Hematopoietic multipotent progenitor cell treated with erythropoietin and hydrocortisone succinate and interleukin-3 and kit ligand, for 17 days (in vitro differentiated cells): ENCODE measurements around the gene PGM5.

ENCODE experiments used
- DNase-seq: peaks from one replicate; pipeline ENCODE4 v3.0.0-alpha.2; 2015; ENCODE audit warnings: low spot score

The PGM5 gene

DNA sequence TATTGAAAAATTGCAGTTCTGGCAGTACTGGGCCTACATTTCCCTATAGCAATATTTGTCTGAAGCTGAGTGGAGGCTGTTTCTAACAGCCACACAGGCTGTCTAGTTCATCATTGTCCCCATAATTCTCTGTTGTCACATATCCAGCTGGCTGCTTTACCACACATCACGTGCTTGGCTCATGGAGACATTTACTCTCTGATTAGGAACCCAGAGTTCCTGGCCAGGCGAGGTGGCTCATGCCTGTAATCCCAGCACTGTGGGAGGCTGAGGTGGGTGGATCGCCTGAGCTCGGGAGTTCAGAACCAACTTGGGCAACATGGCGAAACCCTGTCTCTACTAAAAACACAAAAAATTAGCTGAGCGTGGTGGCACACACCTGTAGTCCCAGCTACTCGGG is 81.4 kb downstream of the PGM5 start:
- no peak for DNase-seq

DNA sequence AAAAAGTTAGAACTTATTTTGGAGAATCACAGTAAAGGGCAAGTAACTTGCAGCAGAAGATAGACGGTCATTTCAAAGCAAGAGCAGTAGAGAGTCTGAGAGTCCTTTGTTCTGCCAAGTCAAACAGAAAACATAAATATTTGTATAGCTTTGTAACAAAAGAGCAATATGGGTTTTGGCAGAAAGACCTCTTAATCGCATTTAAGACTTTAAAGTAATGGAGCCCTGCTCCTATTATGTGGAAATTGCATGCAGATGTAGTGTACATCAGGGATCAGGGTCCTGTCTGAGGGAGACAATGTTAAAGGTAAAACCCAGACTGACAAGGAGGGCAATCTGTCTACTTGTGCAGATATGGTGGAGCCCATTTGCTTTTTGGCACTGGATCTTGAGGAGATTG is 87.2 kb downstream of the PGM5 start:
- no peak for DNase-seq

DNA sequence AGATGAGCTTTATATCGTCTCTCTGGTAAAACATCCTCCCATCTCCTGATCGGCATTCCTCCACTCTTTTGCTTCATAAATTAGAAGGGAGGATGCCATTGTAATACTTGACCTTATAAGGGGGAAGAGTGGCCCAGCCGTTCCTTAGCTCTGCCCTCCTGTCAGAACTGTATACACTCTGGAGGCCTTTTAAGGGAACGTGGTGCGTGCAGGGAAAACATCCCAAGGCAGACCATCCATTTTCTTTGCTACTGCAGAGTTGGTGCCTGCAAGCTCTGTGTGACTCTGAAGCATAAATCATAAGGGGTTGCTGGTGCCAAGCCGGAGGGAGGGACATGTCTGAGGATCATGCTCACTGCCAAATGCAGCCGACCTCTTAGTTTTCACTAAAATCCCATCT is 90.4 kb downstream of the PGM5 start:
- no peak for DNase-seq

DNA sequence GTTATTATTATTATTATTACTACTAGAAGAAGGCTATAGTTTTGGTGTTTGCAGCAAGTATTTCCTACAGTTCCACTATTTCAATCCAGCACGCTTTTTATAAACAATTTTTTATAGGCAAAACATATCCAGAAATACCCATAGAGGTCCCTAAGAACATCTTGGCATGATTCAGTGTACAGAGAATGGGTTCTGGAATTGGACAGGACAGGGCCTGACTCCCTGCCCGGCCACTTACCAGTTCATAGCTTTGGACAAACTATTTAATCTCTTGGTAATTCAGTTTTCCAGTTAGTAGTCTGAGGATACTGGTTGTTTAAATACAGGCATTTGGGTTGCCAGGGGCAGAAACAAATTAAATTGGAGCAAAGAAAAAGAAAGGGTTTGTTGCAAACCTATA is 91.2 kb downstream of the PGM5 start:
- DNase-seq, result no peak

DNA sequence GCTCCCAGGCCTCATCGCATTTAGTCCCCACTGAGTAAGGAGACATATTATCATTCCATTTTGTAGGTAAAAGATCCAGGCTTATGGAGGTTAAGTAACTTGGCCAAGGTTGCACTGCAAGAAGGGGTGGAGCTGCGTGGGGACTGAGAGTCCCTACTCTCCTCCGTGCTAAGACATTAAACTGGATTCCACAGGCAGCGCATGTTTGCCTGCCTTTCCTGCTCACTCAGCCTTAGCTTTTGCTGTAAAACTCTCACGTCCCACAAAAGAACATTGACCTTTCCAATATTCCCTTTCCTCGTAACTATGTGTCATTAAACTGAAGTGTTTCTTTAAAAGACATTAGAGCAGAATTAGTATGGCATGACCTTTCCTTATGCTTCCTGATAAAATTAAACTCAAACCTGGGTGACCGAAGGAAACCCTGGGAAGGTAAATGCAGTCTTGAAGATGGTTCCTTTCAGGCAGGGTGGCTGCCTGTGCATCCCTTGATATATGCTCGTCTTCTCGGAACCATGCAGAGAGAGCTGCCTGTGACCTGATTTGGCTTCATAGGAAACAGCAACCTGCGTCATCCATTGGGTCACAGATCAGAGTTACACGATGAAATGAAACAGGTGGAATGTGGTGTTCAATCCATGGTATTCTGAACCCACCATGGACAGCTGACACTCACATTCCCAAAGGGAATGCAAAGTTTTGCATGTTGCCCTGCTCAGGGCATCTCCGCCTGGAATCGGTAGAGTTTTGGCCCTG is 98.3 kb downstream of the PGM5 start:
- DNase-seq, result no peak

DNA sequence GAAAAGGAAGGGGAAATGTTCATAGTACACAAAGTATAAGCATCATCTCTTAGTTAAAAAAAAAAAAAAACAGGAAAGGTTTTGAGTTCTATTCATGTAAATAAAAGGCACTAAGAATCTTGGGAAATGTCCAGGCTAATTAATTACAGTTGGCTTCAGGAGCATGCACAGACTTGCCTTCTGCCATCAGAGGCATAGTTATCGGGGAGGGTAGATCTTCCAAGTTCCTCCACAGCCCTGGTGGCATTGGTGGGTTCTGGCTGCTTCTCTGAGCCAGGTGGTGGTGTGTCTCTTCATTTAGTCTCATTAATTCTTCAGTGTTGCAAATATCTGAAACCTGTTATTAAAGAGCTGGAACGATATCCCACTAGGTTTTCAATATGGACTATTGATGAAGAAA is 99.0 kb downstream of the PGM5 start:
- no peak for DNase-seq

DNA sequence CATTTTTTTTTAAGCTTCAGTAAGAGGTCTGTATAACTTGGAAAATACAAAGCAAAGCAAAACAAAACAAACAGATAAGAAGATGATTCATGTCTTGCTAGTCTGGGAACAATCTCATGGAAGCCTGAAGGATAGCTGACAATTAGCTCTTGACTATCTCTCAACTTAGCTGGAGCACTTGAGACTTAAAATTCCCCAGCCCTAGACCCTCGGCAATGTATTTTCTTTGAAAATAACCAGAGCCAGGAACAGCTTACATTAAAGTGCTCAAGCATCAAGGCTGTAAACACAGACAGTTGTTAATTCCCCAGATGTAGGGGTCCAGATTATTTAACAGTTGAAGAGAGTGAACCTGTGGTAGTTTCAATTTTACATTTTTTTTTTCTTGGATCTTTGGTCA is 101.4 kb downstream of the PGM5 start:
- no peak for DNase-seq

DNA sequence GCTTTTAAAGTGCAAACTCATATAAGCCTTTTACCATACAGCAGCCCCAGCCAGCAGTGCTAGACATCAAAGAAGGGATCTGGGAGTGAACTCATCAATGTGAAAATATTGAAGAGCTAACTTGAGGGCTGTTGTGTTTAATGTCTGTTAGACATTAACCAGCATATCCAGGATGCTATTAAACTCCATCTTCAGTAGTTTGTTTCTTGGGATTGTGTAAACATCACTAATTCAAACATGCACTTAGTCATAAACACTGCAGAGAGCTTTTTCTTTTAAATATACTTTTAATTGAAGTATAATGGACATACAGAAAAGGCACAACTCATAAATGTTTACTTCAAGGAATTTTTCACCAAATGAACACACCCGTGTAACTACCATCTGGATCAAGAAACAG is 102.5 kb downstream of the PGM5 start:
- no peak for DNase-seq

DNA sequence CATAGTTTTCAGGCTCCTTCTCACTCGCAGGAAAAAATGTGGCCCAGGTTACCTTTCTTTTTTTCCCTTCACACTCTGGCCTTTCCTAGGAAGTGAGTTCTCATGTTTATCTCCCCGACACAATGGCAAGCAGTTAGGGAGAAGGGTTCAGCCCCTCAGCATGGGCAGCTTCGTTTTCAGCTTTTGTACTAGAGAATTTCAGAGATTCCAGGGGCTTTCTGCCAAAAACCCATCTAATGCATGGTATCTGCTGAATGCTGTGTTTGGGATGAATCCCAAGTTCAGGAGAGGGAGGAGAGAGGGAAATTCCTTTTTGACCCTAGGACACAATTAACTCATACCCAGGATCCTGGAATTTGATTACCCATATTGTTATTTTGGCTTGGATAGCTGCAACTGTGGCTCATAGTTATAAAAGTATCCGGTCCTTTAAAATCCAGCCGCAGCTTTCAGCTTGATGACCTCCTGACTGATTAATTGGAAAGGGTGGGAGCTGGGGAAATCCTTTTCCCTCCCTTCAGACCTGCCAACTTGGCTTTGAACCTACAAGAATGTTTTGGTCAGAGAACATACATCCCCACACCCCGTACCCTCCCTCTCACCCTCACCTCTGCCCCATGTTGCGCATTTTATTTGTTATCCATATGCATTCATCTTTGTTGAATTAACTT is 105.8 kb downstream of the PGM5 start:
- DNase-seq, result no peak

DNA sequence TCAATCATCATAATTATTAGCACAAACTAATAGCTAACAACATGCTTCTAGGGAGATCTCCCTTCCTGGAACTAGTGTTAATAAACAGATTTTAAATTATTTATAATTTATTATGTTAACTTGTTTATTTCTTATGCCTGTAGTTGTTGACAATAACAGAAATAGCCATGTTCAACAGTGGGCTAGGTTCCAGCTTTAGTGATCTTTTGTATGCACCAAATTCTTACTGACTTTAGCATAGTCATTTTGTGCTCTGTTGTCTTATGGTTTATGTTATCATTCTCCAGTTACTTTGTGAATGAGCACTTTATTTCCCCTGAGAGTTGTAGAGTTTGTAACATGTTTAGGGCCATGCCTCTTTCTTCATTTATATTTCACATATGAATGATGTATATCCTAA is 113.7 kb downstream of the PGM5 start:
- DNase-seq, result no peak

DNA sequence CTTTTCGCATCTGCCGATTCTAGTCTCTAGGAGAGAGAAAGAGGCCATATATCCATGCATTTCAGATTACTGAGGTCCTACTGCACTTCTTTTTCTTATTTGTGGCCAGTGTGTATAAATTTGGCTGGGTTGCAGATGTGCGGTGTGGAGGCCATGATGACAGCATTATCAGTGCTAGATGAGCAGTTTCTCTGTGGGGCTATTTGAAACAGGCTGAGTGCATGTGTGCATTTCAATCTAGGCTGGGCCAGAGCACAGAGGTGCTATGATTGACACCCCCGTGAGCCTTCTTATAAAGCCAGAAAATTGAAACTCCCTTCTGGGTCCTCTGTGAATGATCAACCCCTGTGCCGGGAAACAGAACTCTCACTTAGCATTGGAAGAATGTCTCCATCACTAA is 114.2 kb downstream of the PGM5 start:
- DNase-seq, result no peak

DNA sequence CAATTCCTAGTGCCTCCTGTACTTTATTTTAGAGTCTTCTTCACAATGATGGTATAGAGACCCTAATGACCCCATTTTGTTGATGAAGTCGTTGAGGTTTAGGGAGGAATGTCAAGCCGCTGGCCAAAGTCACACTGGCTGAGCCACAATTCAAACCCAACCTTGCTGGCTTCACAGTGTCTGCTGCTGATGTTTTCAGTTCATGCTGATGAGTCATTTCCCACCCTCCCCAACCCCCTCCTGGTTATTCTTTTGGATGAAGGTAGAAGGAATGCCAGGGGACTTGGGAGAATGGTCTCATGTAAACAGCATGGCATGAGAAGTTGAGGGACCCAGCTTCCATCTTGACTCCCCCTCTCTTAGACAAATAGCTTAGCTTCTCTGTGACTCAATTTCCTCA is 115.7 kb downstream of the PGM5 start:
- DNase-seq, result no peak

DNA sequence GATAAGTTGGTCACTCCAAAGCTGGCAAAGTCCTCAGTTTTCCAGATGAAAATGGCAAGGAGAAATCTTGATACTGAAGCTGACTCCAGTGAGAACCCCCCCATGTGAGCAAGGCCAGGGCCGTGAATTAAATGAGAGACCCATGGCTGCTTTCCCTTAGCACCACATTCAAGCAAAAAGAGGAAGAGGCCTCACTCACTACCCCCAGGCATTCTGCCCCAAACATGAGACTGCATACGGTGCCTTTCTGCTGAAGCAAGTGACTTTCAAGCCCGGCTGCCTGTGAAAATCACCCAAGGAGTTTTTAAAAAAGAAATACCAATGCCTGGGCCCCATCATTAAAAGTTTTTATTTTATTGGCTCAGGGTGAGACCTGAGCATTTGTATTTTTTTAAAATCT is 117.4 kb downstream of the PGM5 start:
- DNase-seq, result no peak

DNA sequence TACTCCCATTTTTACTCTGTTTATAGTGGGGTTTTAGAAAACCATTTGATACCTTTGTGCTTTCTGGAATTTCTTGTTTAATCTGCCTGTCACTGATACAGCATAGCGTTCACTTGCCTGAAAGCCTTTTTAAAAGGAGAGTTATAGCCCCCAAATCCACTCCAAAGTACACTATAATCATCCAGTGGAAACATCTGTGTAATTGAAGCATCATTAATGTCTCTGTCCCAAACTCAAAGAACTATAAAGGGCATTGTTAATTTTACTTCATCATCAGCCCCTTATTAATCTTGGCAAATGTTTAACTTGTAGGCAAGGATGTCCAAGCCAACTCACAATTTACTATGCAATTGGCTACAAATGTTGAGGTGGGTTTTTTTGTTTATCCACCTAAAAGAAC is 120.0 kb downstream of the PGM5 start:
- DNase-seq, result no peak

DNA sequence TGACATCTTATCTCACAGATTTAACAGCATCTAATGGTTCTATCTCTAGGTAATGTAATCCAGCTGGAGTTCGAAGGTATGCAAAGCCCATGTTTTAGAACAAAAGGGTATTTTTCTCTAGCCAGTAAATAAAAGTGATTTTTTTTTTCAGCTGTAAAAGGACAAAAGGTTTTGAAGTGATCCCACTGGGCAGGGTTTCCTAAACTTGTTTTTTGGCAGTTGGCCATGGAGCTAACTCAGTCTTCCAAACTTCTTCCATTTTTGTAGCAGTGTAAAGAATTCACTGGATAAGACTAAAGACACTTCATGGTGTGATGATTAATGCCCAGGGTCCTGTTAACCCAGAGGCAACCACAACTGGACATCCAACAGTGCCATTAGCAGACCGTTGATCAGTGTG is 120.4 kb downstream of the PGM5 start:
- no peak for DNase-seq

DNA sequence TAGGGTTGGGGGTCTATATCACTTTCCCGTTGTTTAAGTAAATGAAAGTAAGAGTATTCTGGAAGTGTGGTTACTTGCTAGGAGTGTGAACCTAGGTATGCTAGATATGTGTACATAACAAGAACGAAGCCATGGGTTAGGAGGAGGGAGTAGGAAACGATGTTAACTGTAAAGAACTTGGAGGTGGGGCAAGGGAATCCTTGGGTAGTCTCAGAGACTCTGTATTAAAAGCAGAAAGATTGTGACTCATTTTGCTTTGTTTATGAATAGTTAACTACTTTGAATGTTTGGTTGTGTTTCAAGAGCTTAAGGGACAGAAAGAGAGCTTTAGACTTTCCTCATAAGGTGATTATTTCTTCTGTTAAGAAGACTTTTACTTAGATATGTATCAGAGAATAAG is 124.4 kb downstream of the PGM5 start:
- no peak for DNase-seq

DNA sequence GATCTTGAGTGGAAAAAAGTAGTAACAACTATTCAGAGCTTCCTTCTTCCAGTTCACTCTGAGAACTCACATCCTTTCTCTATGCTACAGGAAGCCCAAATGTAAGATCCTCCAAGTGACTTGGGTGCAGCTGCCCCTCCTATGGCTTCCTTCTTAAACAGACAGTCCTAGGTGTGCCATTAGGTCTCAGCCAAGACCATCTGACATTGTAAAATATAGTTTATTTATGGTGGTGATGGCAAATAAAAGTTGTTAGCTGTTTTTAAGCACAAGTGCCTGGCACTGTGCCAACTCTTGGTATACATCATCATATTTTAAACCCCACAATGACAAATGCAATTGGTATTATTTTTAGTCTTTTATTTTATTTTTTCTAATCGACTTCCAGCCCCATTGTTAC is 126.1 kb downstream of the PGM5 start:
- DNase-seq, result no peak

DNA sequence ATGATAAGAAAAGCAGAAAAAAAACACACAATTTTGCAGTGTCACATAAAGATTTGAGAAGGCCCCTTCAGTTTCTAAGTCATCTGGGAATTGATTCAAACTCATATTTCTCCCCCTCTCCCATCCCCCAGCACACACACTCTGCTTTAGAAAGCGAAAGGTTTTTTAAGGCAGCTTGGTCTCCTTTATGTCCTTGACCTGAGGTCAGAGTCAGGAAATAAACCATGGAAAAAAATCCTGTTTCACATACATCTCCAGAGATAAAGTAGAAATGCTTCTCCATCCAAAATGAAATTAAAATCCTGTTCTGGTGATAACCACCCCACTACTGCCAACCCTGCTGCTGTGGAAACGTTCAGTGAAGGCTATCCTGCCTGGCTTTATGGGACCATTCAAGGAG is 131.7 kb downstream of the PGM5 start:
- DNase-seq, result no peak

DNA sequence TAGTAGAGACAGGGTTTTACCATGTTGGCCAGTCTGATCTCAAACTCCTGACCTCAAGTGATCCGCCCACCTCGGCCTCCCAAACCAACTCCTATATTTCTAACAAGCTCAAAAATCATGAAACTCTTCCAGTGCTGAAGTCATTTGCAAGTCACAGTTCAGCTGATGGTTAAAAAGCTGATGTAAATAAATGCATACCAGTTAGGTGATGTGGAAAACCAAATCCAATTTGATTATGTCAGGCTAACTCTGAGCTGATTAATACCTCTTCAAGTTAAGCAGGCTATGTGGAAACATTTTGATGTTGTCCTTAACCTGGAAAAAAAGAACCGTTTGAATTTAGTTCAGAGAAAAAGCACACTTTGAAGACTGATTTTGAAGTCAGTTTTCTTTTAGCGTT is 133.2 kb downstream of the PGM5 start:
- no peak for DNase-seq

DNA sequence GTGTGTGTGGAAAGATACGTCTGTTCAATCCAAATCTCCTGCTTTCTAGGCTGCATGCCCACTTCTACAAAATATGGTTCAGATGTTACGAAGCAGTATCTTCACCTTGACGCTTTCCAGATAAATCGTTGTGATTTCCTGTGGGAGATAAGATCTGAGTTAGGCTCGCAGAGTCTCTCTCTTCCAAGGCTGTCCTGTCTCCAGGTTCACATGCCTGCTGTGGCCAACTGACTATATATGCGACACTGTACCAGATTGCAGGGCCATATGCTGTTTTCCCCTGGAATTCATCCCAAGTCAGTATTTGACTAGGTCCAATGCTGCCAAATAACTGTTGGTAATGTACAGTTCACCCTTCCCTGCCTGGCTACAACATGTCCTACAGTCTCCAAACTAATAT is 136.4 kb downstream of the PGM5 start:
- DNase-seq, result no peak

DNA sequence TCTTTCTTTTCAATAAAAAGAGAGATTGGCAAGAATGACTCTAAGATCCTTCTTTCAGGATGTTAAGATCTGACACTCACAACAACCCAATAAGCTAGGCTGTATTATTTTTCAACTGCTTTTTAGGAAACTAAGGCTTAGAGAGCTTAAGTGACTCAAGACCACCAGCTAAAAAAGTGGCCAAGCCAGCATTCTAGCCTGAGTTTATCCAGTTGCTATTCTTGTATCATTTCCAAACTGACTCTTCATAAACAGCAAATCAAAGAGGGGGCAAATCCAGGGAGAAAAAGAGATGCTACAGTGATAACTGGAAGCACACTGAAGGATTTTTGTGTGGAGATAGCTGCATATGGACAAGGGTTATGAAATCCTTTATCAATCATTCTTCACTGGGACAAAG is 137.1 kb downstream of the PGM5 start:
- no peak for DNase-seq

DNA sequence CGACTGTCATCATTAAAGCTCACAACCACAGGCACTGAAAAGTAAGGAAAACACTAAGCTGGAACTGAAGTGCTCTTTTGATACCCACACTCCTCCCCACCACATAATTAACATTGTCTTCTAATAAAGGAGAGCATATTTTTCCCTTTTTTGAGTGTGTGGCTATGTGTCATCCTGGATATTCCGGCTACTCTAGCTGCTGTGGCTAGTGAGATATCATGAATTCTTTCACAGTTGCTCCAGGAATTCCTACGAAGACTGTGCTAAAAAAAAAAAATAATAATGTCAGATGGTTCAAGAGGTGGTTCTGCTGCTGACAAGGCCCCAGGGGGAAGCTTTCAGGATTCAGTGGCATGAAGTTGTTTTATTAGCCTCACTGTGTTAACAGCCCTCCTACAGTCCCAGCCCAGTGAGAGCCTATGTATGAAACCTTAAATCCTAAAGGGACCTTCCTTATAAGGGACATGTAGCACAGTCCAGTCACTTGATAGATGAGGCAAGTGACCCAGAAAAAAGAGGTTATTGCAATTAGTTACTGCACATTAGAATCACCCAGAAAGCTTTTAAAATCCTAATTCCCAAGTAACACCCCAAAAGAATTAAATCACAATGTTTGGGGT is 137.7 kb downstream of the PGM5 start:
- no peak for DNase-seq

DNA sequence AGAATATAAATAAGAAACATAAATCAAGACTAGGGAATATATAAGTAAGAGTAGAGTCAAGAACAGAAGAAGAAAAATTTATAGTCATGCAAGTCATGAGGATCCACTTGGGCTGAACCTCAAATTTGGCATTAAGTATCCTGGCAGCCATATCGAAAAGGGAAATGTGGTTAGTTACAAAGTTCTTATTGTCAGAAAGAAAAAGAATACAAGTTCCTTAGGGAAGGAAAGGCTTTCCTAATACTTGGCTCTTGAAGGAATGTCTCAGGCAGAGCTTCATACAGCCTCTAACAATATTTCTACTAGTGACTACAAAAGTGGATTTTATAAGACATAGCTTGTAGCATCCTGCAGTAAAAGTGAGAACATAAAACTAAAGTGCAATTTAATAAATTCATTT is 138.8 kb downstream of the PGM5 start:
- no peak for DNase-seq

DNA sequence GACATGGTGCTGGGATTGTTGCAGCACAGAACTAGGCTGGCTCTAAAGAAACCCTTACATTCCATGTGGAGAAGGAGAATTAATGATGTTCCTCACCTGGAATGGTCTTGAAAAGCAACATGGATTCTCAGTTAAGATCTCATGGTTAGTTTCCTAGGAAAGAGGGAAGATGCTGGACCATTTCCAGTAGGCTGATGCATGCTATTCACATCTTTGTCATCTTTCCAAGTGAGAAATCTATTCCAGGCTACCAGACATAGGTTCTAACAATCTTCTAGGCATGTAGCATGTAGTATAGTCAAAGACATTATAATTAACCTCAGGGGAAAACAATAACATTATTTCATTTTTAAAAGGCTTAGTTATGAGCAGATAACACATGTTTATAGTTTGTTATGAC is 139.9 kb downstream of the PGM5 start:
- no peak for DNase-seq
